ENCODE measurements around the gene CRACR2A. TPM values are rescaled to one million over a fixed set of nuclear protein-coding genes. Genes with fewer than 3 reads are reported as not detected.

The CRACR2A gene
- polyA plus RNA-seq, 2 of the 4 experiments (the other 2 are of a cell fraction) = 1.1 to 3.8 TPM

- Histone ChIP-seq H3K9me3 (no peaks in the 10 kb centered on the region), H3K4me1 (no peaks in the 10 kb centered on the region), H3K4me2 (no peak overlapping the region), H3K27ac (no peak overlapping the region), H3K4me3 (no peak overlapping the region)
- CTCF ChIA-PET = interaction anchor here (0.6 to 1.5 kb wide), 4 partner anchors 8 to 322 kb away, joined by 3 to 4 read pairs (median 4); no protein-coding TSS in a partner anchor
- DNase-seq (ENCODE audit: low read depth in 1 of 2, low spot score in 1 of 2) = no peak
- TF ChIP-seq FOSL2 (IDR thresholded peaks at IDR 0.05) (no peak), FOSL2 (CRISPR knock-in tag; IDR thresholded peaks at IDR 0.05) (no peak), RAD21 (conservative IDR thresholded peaks at IDR 0.05 in 1 of 2, IDR thresholded peaks at IDR 0.05 in 1 of 2) (no peak), CEBPB (IDR thresholded peaks at IDR 0.05) (no peak), CBX8 (IDR thresholded peaks at IDR 0.05) (no peak), TP53 (CRISPR knock-in tag; IDR thresholded peaks at IDR 0.05) (no peak), E2F6 (IDR thresholded peaks at IDR 0.05; ENCODE audit: borderline replicate concordance, low read depth) (no peak), BCL3 (IDR thresholded peaks at IDR 0.05) (no peak), GATA3 (IDR thresholded peaks at IDR 0.05; ENCODE audit: borderline replicate concordance) (no peak), BHLHE40 (IDR thresholded peaks at IDR 0.05; ENCODE audit: low read depth, low read length) (no peak), JUN (IDR thresholded peaks at IDR 0.05) (no peak), POLR2AphosphoS2 (conservative IDR thresholded peaks at IDR 0.05; ENCODE audit: low read length) (no peak), PBX3 (IDR thresholded peaks at IDR 0.05) (no peak), EHMT2 (IDR thresholded peaks at IDR 0.05; ENCODE audit: low read depth) (no peak), NR3C1 (IDR thresholded peaks at IDR 0.05) (no peak), CBX2 (IDR thresholded peaks at IDR 0.05; ENCODE audit: borderline replicate concordance, low read depth) (no peak), NFE2L2 (conservative IDR thresholded peaks at IDR 0.05; ENCODE audit: low read length) (no peak), SREBF2 (IDR thresholded peaks at IDR 0.05) (no peak), KDM5A (IDR thresholded peaks at IDR 0.05) (no peak), HOXA7 (CRISPR knock-in tag; IDR thresholded peaks at IDR 0.05) (no peak), CTCF (IDR thresholded peaks at IDR 0.05) (no peak)
- no peak for ATAC-seq
- 29% methylated on average over 2 of the region's 2 CpGs for whole genome bisulfite sequencing (ENCODE audit: missing lambda C conversion rate)
- POLR2A ChIA-PET = no interaction called here
- FAIRE-seq = no peak
Observed at GRCh38 chr12:3622021-3622821, 130.7 kb downstream of the CRACR2A start.

GRCh38 chr12:3620856-3621255 lies 132.1 kb downstream of the CRACR2A start:
- H3K4me1 ChIP-seq = no peaks in the 10 kb centered on the region
- no peak for DNase-seq (ENCODE audit: low read depth in 1 of 2, low spot score in 1 of 2)
- H3K4me2 ChIP-seq = no peak overlapping the region
- 63% methylated on average over 7 of the region's 7 CpGs for WGBS (ENCODE audit: missing lambda C conversion rate)
- no peak for FAIRE-seq
- TF ChIP-seq CEBPB (IDR thresholded peaks at IDR 0.05) (no peak), CTCF (IDR thresholded peaks at IDR 0.05) (no peak), HOXA7 (CRISPR knock-in tag; IDR thresholded peaks at IDR 0.05) (no peak), RNF2 (IDR thresholded peaks at IDR 0.05; ENCODE audit: borderline replicate concordance, low read depth) (no peak), CBX8 (IDR thresholded peaks at IDR 0.05) (no peak), RCOR1 (IDR thresholded peaks at IDR 0.05; ENCODE audit: low read depth, low read length) (no peak)
- no peak overlapping the region for H3K27ac ChIP-seq
- no peaks in the 10 kb centered on the region for H3K9me3 ChIP-seq
- ChIA-PET CTCF (interaction anchor here (1.4 kb wide), 1 partner anchor 21 kb away, joined by 4 read pairs; no protein-coding TSS in a partner anchor), POLR2A (no interaction called here)
- ATAC-seq = no peak
- H3K4me3 ChIP-seq = no peak overlapping the region

Data from A549 (cell line).